ENCODE results near the gene MAPK8.

MAPK8 gene

DNA sequence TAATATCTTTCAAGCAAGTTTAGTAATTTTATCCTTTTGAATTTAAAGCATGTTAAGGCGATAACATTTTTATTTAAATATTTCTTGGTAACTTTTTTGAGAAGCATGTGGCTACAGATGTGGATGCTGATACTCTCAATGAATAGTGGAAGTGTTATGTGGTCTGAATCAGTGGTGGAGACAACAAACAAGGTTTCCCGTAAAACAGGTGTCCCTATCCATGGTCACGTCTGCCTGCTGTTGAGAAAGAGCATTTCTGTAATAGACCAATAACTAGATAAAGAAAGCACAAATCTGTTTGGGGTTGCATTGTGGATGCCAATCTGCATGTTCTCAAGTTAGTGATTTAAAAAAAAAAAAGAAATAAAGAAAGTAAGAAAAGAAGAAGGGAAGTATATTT is 13.9 kb upstream of the MAPK8 start:
- DNase-seq (ENCODE audit: low spot score), result no peak

DNA sequence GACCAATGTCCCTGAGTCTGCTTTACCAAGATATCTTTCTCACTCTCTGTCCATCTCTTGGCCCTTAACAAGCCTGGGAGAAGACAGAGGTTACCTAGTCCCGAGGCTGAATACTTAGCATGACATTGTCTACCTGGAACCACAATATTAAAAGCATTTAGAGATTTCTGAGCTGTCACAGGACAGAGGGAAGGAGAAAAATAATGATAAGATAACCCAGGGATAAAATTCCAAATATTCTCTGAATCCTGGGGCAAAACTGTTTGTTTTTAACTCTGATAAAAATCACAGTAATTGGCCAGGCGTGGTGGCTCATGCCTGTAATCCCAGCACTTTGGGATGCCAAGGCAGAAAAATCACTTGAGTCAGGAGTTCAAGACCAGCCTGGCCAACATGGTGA is 12.0 kb upstream of the MAPK8 start:
- DNase-seq (ENCODE audit: low spot score), result no peak

DNA sequence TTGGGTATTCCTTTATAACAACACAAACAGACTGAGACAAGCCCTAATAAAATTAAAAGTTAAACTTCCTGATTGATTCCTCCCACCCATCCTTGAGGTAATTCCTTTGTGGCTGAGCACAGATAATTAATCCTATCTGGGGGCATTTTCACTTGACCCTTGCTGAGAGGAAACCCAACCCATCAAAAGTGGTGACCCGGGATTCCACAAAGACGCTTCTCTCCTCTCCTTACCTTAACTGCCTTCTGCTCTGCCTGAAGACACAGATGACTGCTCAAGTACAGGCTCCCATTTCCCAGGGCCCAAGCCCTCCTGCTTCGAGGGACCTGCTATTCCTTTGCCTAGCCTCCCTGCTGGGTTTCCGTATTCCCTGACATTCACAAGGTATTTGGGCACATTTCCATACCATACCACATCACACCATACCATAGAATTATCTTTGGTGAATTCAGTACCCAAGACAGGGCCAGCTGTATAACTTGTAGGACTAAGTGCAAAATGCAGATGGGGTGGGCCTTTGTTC is 9.8 kb upstream of the MAPK8 start:
- DNase-seq (ENCODE audit: low spot score), result no peak

- no peak for DNase-seq (ENCODE audit: low spot score)
Observed at GRCh38 chr10:48299066-48299465, 7.4 kb upstream of the MAPK8 start.

- DNase-seq (ENCODE audit: low spot score), result no peak
Observed at GRCh38 chr10:48299692-48300091, 6.8 kb upstream of the MAPK8 start.

DNA sequence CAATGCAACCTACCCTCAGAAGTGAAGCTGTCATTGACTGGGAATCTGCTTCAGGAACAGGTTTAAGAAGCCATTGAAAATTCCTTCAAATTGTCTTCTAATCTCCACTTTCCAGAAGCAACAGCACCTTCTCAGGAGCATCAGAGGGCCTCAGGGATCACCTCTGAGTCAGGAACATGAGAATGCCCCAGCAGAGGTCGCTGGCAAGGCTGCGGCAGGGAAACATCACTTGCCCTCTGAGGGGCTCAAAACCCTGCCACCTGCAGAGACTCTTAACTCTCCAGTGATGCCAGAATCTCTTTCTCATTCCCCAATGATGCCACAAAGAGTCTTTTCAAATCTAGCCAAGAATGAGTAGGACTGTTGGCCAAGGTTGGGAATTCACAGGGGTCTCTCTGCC is 5.9 kb upstream of the MAPK8 start:
- no peak for DNase-seq (ENCODE audit: low spot score)

DNA sequence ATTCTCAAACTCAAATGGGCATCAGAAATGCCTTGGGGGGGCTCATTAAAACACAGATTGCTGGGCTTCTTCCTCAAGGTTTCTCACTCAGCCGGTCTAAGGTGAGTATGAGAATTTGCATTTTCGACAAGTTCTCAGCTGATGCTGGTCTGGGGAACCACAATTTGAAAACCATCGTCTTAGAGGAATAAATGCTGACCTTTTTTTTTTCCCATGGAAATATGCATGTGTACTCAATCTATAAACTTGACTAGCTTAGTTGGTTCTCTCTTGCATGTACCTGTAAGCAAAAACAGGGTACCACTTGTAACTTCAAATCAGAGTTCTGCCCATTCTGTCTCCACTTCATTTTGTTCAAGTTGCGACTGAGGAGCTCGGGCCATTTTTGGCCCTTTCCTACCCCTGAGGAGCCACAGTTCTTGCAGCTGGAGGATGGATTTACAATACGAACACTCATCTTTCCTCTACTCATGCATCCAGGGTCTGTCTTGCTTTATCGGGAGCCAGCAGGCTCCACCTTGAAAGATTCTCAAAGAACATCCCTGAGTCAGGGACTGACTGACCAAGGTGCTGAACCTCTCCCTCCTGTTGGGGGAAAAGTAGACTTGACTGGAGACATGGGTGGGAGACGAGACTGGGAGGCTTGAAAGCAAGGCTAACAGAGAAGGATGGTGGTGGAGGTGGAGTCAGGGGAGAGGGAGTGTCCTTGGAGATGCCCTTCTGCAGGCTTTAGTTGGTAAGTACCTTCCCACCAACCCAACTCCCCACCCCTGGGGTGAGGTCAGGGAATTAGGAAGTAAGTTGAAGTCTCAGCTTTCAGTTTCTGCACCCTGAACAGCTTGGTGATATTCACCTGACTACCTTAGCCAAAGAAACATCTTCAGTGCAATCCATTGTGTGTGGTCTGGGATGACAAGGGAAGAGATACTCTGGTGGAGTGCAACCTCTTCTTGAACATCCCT is 3.7 kb upstream of the MAPK8 start:
- DNase-seq (ENCODE audit: low spot score), result no peak

DNA sequence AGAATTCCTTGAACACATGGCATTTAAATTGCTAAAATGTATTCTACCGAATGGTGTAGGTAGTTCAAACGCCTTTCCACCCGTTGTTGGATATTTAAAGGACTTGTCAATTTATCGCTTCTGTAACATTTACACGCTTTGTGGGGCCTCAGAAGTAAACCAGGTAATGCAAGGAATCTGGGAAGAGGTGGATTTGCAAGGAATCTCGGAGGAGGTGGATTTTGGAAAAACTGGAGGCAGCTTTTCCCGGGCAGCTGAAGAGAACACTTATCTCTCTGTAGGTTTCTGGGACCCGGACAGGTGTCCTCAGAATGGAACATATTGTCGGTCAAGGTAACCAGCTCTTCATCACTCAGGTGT is 592 bp upstream of the MAPK8 start:
- DNase-seq (ENCODE audit: low spot score), result no peak

DNA sequence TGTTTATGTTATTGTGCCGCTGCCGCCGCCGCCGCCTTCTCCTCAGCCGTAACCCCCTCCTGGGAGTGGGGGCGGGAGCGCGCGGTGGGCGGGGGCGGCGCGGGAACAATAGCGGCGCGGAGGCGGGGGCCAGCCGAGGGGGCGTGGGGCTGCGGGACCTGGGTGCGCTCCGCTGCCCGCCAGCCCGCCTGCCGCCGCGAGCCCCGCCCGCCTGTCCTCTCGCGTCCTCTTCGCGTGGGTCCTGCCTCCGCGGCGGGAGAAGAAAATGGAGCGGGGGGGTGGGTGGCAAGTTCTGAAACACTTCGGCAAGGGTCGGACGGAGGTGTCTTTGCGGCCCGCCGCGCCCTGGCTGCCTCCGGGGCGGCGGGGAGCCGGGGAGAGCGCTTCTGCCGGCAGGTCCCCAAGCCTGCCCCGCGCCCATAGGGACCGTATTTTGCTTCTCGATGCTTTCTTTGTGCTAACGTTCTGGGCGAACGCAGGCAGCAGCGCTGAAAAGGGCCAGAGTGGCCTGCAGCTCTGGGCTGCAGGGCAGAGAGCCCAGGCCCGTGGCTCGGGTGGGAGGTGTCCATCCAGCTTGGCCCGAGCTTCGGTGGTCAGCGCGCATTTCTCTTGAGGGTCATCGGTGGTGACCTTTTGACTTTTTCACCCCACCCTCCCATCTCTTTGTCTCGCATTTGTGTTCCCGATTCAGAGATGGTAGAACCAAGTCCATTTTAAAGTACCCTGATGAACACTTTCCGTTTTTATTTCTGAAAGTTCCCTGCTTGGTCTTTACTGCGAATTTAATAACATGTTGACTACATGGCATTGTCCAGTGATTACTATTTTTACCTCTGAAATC is 613 bp downstream of the MAPK8 start:
- peak; percentile 75 for DNase-seq (ENCODE audit: low spot score)

- DNase-seq (ENCODE audit: low spot score), result no peak
Observed at GRCh38 chr10:48307711-48308018, 1.2 kb downstream of the MAPK8 start.

DNA sequence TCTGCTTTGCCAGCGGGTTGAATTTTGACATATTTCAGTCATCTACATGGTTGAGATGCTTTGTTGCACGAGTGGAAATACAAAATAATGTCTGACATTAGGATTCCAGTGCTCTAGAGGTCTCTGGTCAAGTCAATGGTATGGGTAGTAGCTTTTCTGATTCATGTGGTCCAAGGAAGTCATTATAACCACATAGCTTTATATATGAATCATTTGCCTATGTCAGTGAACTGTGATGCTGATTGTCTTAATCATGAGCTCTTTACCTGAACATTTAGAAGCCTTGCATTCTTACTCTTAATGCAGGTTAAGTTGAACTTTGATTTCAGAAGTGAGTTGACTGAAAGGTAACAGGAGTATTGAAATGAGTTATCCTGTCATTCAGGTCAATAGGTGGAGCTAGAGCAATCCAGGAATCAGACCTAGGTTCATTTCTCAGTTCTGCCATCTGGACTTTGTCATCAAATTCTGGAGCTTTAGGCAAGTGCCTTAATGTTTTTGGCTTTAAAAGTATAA is 3.3 kb downstream of the MAPK8 start:
- peak; percentile 33 for DNase-seq (ENCODE audit: low spot score)

- DNase-seq (ENCODE audit: low spot score), result no peak
Observed at GRCh38 chr10:48314107-48314506, 7.6 kb downstream of the MAPK8 start.

- DNase-seq (ENCODE audit: low spot score), result no peak
Observed at GRCh38 chr10:48316236-48316635, 9.8 kb downstream of the MAPK8 start.

GRCh38 chr10:48317321-48317990 is 11.0 kb downstream of the MAPK8 start:
- no peak for DNase-seq (ENCODE audit: low spot score)

DNA sequence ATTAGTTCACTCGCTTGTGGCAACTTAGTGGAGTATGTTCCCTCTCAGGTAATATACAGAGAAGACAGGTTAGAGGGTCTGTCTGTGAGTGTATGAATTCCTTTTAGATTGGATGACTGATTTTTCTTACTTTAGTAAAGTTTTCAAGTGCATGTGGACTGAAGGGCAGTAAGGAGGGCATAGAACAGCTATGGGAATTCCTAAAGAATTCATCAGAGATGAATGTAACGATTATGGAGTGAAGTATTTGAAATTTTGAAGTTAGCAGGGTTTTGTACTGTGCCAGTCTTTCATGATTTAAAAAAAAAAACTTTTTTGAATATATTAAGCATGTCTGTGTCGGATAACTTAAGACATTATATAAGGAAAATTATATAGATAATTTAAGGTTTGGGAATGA is 15.5 kb downstream of the MAPK8 start:
- no peak for DNase-seq (ENCODE audit: low spot score)

GRCh38 chr10:48324580-48324979 is 18.1 kb downstream of the MAPK8 start:
- DNase-seq (ENCODE audit: low spot score), result no peak

DNA sequence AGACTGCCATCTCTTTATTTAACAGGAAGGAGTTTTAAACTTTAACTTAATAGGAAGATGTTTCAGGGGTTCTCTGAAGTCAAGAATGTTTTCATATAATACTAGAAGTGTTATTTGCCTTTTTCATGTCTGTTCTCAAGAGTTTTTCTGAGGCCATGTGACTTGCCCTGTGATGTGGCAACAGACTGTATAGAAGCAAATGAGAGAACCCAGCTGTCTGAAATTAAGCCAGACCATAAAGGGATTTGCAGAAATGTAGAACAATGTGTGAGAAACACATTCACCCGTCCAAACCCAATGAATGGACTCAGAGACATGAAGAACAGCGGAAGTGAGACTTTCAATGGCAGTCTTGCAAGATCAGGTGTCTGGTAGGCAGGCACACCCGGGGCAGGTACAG is 23.8 kb downstream of the MAPK8 start:
- no peak for DNase-seq (ENCODE audit: low spot score)

GRCh38 chr10:48331436-48331835 is 25.0 kb downstream of the MAPK8 start:
- DNase-seq (ENCODE audit: low spot score), result no peak

- DNase-seq (ENCODE audit: low spot score), result no peak
Observed at GRCh38 chr10:48332166-48332870, 25.8 kb downstream of the MAPK8 start.

- DNase-seq (ENCODE audit: low spot score), result no peak
Observed at GRCh38 chr10:48332871-48333216, 26.4 kb downstream of the MAPK8 start.

- DNase-seq (ENCODE audit: low spot score), result no peak
Observed at GRCh38 chr10:48333856-48334255, 27.4 kb downstream of the MAPK8 start.

GRCh38 chr10:48335788-48336187 is 29.3 kb downstream of the MAPK8 start:
- no peak for DNase-seq (ENCODE audit: low spot score)

Measured in AG20443 (cell line).